Gastroesophageal sphincter (tissue), 3 donors: ENCODE data around the gene DNAJC25.

Source experiments
- CTCF ChIP-seq, 4 experiments: fragments of 200-600 bp in 2 of 4; fragments of 450-650 bp in 2 of 4; sonication (generic) in 1 of 4; IDR thresholded peaks; one replicate each; pipeline ENCODE4 v1.5.1; 2017 to 2019; ENCODE audit warnings: antibody characterized with exemption in 4 of 4, mild to moderate bottlenecking in 2 of 4, moderate library complexity in 2 of 4
- EP300 ChIP-seq: sonication (generic); formaldehyde crosslinking; IDR thresholded peaks from one replicate; pipeline ENCODE4 v1.6.1; 2017; ENCODE audit warnings: antibody characterized with exemption, mild to moderate bottlenecking
- POLR2A ChIP-seq, 2 donors: fragments of 450-650 bp; IDR thresholded peaks; one replicate each; pipeline ENCODE4 v1.6.1; 2017; ENCODE audit warnings: antibody characterized with exemption in 2 of 2, mild to moderate bottlenecking in 2 of 2, moderate library complexity in 1 of 2
- POLR2AphosphoS5 ChIP-seq: sonication (generic); formaldehyde crosslinking; IDR thresholded peaks from one replicate; pipeline ENCODE4 v1.6.1; 2017; ENCODE audit warnings: antibody characterized with exemption

- TF ChIP-seq EP300 (no peak), POLR2AphosphoS5 (no peak), CTCF (IDR thresholded peaks at IDR 0.05) (no peak), POLR2A (IDR thresholded peaks at IDR 0.05) (no peak)
These were observed 60.7 kb downstream of the DNAJC25 start for GRCh38 chr9:111691672-111692329.
